IPS DF 4.7 (cell line): ENCODE measurements around the gene SYNGR2.
"Not testable (repeated sequence)": the region's sequence is repeated elsewhere in the genome, so short reads cannot be mapped to it uniquely, and the experiment has no call there.

Experiments
- DNase-seq: peaks from one replicate; pipeline ENCODE4 v3.0.0-alpha.2; 2013; ENCODE audit warnings: low spot score; ENCODE audit errors: extremely low read depth

Gene SYNGR2

GRCh38 chr17:78130090-78130436 lies 38.3 kb upstream of the SYNGR2 start:
- no peak for DNase-seq

GRCh38 chr17:78130437-78131101 lies 37.8 kb upstream of the SYNGR2 start, which contains the start of gene TMC8:
TSS of gene TMC8 (plus strand) at chr17:78130771. CDS start at chr17:78131589, 818 bp downstream.
- no peak for DNase-seq

GRCh38 chr17:78131172-78132083 lies 37.0 kb upstream of the SYNGR2 start:
- DNase-seq = no peak

- DNase-seq = no peak
Measured at GRCh38 chr17:78132084-78132676, 36.2 kb upstream of the SYNGR2 start.

- no peak for DNase-seq
Measured at GRCh38 chr17:78132767-78133178, 35.6 kb upstream of the SYNGR2 start.

- no peak for DNase-seq
Measured at GRCh38 chr17:78133179-78133951, 35.0 kb upstream of the SYNGR2 start.

- DNase-seq = no peak
Measured at GRCh38 chr17:78133971-78134898, 34.1 kb upstream of the SYNGR2 start.

GRCh38 chr17:78134899-78135385 lies 33.4 kb upstream of the SYNGR2 start:
- no peak for DNase-seq

GRCh38 chr17:78135858-78136500 lies 32.4 kb upstream of the SYNGR2 start:
- DNase-seq = no peak

- no peak for DNase-seq
Measured at GRCh38 chr17:78137392-78138203, 30.8 kb upstream of the SYNGR2 start.

GRCh38 chr17:78138204-78139060 lies 29.9 kb upstream of the SYNGR2 start:
- DNase-seq = no peak

- not testable (repeated sequence) for DNase-seq
Measured at GRCh38 chr17:78139861-78140168, 28.6 kb upstream of the SYNGR2 start.

- DNase-seq = peak; percentile 87
Measured at GRCh38 chr17:78140169-78141051, 28.0 kb upstream of the SYNGR2 start.

- no peak for DNase-seq
Measured at GRCh38 chr17:78141437-78142118, 26.8 kb upstream of the SYNGR2 start.

GRCh38 chr17:78142119-78142861 lies 26.1 kb upstream of the SYNGR2 start:
- DNase-seq = no peak
